22Rv1 (cell line): ENCODE measurements around the gene OTOP2.

Source experiments
- ZFX ChIP-seq: fragments of 450-650 bp; IDR thresholded peaks from 2 replicates; pipeline ENCODE4 v1.6.1; 2017; ENCODE audit warnings: antibody characterized with exemption, borderline replicate concordance
- TF ChIP-seq, protein P1 (sequence below): fragments of 450-650 bp; IDR thresholded peaks from 2 replicates; pipeline ENCODE4 v1.5.1; 2017; ENCODE audit warnings: mild to moderate bottlenecking

DNA sequence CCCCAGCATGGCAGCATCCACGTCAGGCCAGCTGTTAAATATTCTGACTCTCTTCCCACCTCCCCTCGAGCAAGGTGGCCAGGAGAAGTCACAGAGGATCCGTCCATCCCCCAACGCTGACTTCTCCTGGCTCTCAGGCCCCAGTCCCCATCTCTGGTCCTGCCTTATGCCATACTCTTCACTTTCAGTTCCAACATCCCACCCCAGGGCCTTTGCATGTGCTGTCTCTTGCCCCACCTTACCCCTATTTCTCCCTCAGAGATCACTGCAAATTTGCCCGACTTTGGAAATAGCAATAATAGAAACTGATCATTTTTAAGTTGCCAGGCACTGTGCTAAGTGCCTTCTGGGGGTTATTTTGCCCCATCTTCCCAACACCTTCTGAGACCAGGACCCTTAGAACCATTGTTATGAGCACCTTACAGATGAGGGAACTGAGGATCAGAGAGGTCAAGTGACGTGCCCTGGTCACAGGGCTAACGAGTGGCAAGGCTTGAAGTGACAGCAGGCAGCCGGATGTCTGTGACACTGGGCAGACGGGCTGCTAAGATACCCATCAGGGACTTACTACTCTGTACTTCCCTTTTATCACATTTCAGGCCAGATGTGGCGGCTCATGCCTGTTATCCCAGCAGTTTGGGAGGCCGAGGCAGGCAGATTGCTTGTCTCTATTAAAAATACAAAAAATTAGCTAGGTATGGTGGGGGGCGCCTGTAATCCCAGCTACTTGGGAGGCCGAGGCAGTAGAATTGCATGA is 30.8 kb downstream of the OTOP2 start:
- TF ChIP-seq, protein P1, sequence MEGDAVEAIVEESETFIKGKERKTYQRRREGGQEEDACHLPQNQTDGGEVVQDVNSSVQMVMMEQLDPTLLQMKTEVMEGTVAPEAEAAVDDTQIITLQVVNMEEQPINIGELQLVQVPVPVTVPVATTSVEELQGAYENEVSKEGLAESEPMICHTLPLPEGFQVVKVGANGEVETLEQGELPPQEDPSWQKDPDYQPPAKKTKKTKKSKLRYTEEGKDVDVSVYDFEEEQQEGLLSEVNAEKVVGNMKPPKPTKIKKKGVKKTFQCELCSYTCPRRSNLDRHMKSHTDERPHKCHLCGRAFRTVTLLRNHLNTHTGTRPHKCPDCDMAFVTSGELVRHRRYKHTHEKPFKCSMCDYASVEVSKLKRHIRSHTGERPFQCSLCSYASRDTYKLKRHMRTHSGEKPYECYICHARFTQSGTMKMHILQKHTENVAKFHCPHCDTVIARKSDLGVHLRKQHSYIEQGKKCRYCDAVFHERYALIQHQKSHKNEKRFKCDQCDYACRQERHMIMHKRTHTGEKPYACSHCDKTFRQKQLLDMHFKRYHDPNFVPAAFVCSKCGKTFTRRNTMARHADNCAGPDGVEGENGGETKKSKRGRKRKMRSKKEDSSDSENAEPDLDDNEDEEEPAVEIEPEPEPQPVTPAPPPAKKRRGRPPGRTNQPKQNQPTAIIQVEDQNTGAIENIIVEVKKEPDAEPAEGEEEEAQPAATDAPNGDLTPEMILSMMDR = no peak
- no peak for TF ChIP-seq ZFX
